GM10248 (cell line): ENCODE results near the gene KIF1A.

Source experiments
- CTCF ChIA-PET: fragments of 300-600 bp; sonication (Branson Sonifier 250); formaldehyde crosslinking; extraction: SDS; loops from one replicate; lab custom pipeline; 2021; ENCODE audit warnings: antibody characterized with exemption; lab: Yijun Ruan, JAX
- POLR2A ChIA-PET: fragments of 350-650 bp; sonication (Branson Sonifier 250); formaldehyde crosslinking; extraction: SDS; loops from one replicate; lab custom pipeline; 2020; ENCODE audit warnings: antibody characterized with exemption; lab: Yijun Ruan, JAX
- DNase-seq: peaks from one replicate; pipeline ENCODE4 v3.0.0; 2012; ENCODE audit errors: extremely low spot score
- CTCF ChIP-seq: IDR thresholded peaks from 2 replicates; pipeline ENCODE4 v1.5.1; 2012; ENCODE audit warnings: mild to moderate bottlenecking, low read depth; ENCODE audit errors: extremely low read depth, missing control alignments, control extremely low read depth

KIF1A gene

GRCh38 chr2:240798327-240798905 is 21.6 kb downstream of the KIF1A start:
- TF ChIP-seq CTCF = no peak
- CTCF ChIA-PET = no interaction called here
- DNase-seq = no peak
- POLR2A ChIA-PET = no interaction called here

GRCh38 chr2:240797914-240798313 is 22.1 kb downstream of the KIF1A start:
- no peak for DNase-seq
- ChIA-PET POLR2A (no interaction called here), CTCF (no interaction called here)
- TF ChIP-seq CTCF = no peak

GRCh38 chr2:240797500-240797895 is 22.5 kb downstream of the KIF1A start:
- CTCF ChIA-PET = no interaction called here
- DNase-seq = no peak
- TF ChIP-seq CTCF = no peak
- POLR2A ChIA-PET = no interaction called here

GRCh38 chr2:240796543-240797499 is 23.2 kb downstream of the KIF1A start:
- no peak for DNase-seq
- ChIA-PET CTCF (no interaction called here), POLR2A (no interaction called here)
- no peak for TF ChIP-seq CTCF

- ChIA-PET CTCF (no interaction called here), POLR2A (no interaction called here)
- DNase-seq = no peak
- no peak for TF ChIP-seq CTCF
Measured at GRCh38 chr2:240795916-240796510, 24.0 kb downstream of the KIF1A start.

- ChIA-PET CTCF (no interaction called here), POLR2A (no interaction called here)
- no peak for DNase-seq
- TF ChIP-seq CTCF = no peak
Measured at GRCh38 chr2:240795454-240795853, 24.6 kb downstream of the KIF1A start.
